Measurements from ENCODE around the gene RTTN.

RTTN gene

GRCh38 chr18:70216788-70217187 is 11.3 kb upstream of the RTTN start:
- no peak for DNase-seq (ENCODE audit: low spot score)

GRCh38 chr18:70207181-70207580 is 1.7 kb upstream of the RTTN start:
- DNase-seq (ENCODE audit: low spot score): no peak

- no peak for DNase-seq (ENCODE audit: low spot score)
These were observed 5.2 kb downstream of the RTTN start for GRCh38 chr18:70200286-70200685.

- no peak for DNase-seq (ENCODE audit: low spot score)
These were observed 7.6 kb downstream of the RTTN start for GRCh38 chr18:70197844-70198243.

- DNase-seq (ENCODE audit: low spot score): no peak
These were observed 8.5 kb downstream of the RTTN start for GRCh38 chr18:70197026-70197425.

GRCh38 chr18:70195852-70196434 is 9.5 kb downstream of the RTTN start:
- peak; percentile 29 for DNase-seq (ENCODE audit: low spot score)

- no peak for DNase-seq (ENCODE audit: low spot score)
These were observed 10.4 kb downstream of the RTTN start for GRCh38 chr18:70195014-70195614.

GRCh38 chr18:70194227-70194890 is 11.1 kb downstream of the RTTN start:
- DNase-seq (ENCODE audit: low spot score): no peak

GRCh38 chr18:70190529-70190928 is 15.0 kb downstream of the RTTN start:
- no peak for DNase-seq (ENCODE audit: low spot score)

GRCh38 chr18:70188113-70188512 is 17.4 kb downstream of the RTTN start:
- no peak for DNase-seq (ENCODE audit: low spot score)

GRCh38 chr18:70183441-70183840 is 22.0 kb downstream of the RTTN start:
- DNase-seq (ENCODE audit: low spot score): no peak

- no peak for DNase-seq (ENCODE audit: low spot score)
These were observed 22.9 kb downstream of the RTTN start for GRCh38 chr18:70182548-70182947.

GRCh38 chr18:70181725-70182124 is 23.8 kb downstream of the RTTN start:
- DNase-seq (ENCODE audit: low spot score): no peak

- DNase-seq (ENCODE audit: low spot score): no peak
These were observed 24.5 kb downstream of the RTTN start for GRCh38 chr18:70181015-70181414.

GRCh38 chr18:70176537-70176936 is 28.9 kb downstream of the RTTN start:
- DNase-seq (ENCODE audit: low spot score): no peak

GRCh38 chr18:70175216-70175615 is 30.3 kb downstream of the RTTN start:
- no peak for DNase-seq (ENCODE audit: low spot score)

- no peak for DNase-seq (ENCODE audit: low spot score)
These were observed 33.3 kb downstream of the RTTN start for GRCh38 chr18:70172225-70172624.

GRCh38 chr18:70169747-70170146 is 35.7 kb downstream of the RTTN start:
- DNase-seq (ENCODE audit: low spot score): no peak

- DNase-seq (ENCODE audit: low spot score): no peak
These were observed 38.8 kb downstream of the RTTN start for GRCh38 chr18:70166668-70167067.

GRCh38 chr18:70165936-70166335 is 39.6 kb downstream of the RTTN start:
- no peak for DNase-seq (ENCODE audit: low spot score)

GRCh38 chr18:70160073-70160678 is 45.3 kb downstream of the RTTN start:
- DNase-seq (ENCODE audit: low spot score): no peak

- DNase-seq (ENCODE audit: low spot score): no peak
These were observed 46.3 kb downstream of the RTTN start for GRCh38 chr18:70158992-70159717.

All from SK-N-DZ (cell line).